Stimulated activated CD8-positive, alpha-beta memory T cell treated with anti-CD3 and anti-CD28 coated beads, Interleukin-12 subunit alpha, Interleukin-12 subunit beta, amount 100 ng/mL, for 24 hours (primary cell): ENCODE data around the gene SLC17A7.
A peak's percentile ranks its signal among the peaks of the same experiment; 100 is the strongest.
"Not testable (repeated sequence)": the region's sequence is repeated elsewhere in the genome, so short reads cannot be mapped to it uniquely, and the experiment has no call there.

Experiments used
- DNase-seq: peaks from one replicate; pipeline ENCODE4 v3.0.0-alpha.2; 2020; ENCODE audit errors: extremely low read depth

SLC17A7 gene

GRCh38 chr19:49469828-49470614 lies 28.7 kb upstream of the SLC17A7 start:
- no peak for DNase-seq

- DNase-seq = no peak
Observed at GRCh38 chr19:49468746-49469447, 27.6 kb upstream of the SLC17A7 start.

- DNase-seq = no peak
Observed at GRCh38 chr19:49468199-49468598, 26.9 kb upstream of the SLC17A7 start.

GRCh38 chr19:49465371-49465770 lies 24.0 kb upstream of the SLC17A7 start:
- no peak for DNase-seq

- no peak for DNase-seq
Observed at GRCh38 chr19:49463960-49464740, 22.8 kb upstream of the SLC17A7 start.

- DNase-seq = no peak
Observed at GRCh38 chr19:49462492-49462891, 21.2 kb upstream of the SLC17A7 start.

GRCh38 chr19:49461656-49462055 lies 20.3 kb upstream of the SLC17A7 start:
- DNase-seq = no peak

GRCh38 chr19:49461130-49461529 lies 19.8 kb upstream of the SLC17A7 start:
- DNase-seq = not testable (repeated sequence)

GRCh38 chr19:49459388-49459787 lies 18.1 kb upstream of the SLC17A7 start:
- DNase-seq = no peak

- DNase-seq = no peak
Observed at GRCh38 chr19:49458567-49458903, 17.2 kb upstream of the SLC17A7 start.

- no peak for DNase-seq
Observed at GRCh38 chr19:49456326-49456725, 15.0 kb upstream of the SLC17A7 start.

- no peak for DNase-seq
Observed at GRCh38 chr19:49455773-49456172, 14.4 kb upstream of the SLC17A7 start.

- DNase-seq = no peak
Observed at GRCh38 chr19:49453757-49454240, 12.5 kb upstream of the SLC17A7 start.

GRCh38 chr19:49453013-49453756 lies 11.9 kb upstream of the SLC17A7 start, which contains the start of gene ALDH16A1:
Gene ALDH16A1, plus strand, starts transcription at chr19:49453225. Its CDS starts 107 bp downstream, at chr19:49453332.
- DNase-seq = peak; percentile 95

GRCh38 chr19:49451430-49452181 lies 10.3 kb upstream of the SLC17A7 start, which contains the start of gene PIH1D1:
Gene PIH1D1, minus strand, starts transcription at chr19:49451814. Its CDS starts 240 bp downstream, at chr19:49451574.
- DNase-seq = peak; percentile 93

- no peak for DNase-seq
Observed at GRCh38 chr19:49450405-49450804, 9.1 kb upstream of the SLC17A7 start.

- no peak for DNase-seq
Observed at GRCh38 chr19:49448432-49448786, 7.1 kb upstream of the SLC17A7 start.

- no peak for DNase-seq
Observed at GRCh38 chr19:49447485-49448431, 6.4 kb upstream of the SLC17A7 start.

GRCh38 chr19:49445997-49446396 lies 4.7 kb upstream of the SLC17A7 start:
- no peak for DNase-seq
